Measurements from ENCODE around the gene SLC5A11.
"Not testable (repeated sequence)": the region's sequence is repeated elsewhere in the genome, so short reads cannot be mapped to it uniquely, and the experiment has no call there.

The SLC5A11 gene

GRCh38 chr16:24836836-24837235, 8.9 kb upstream of the SLC5A11 start:
- no peak for TF ChIP-seq CTCF (IDR thresholded peaks at IDR 0.05; ENCODE audit: control insufficient read depth, insufficient read depth, low read depth, low read length, missing control alignments)
- no peak overlapping the region for H3K4me3 ChIP-seq (ENCODE audit: control insufficient read depth, low read depth, low read length)

GRCh38 chr16:24837969-24838368, 7.8 kb upstream of the SLC5A11 start:
- no peak overlapping the region for H3K4me3 ChIP-seq (ENCODE audit: control insufficient read depth, low read depth, low read length)
- TF ChIP-seq CTCF (IDR thresholded peaks at IDR 0.05; ENCODE audit: control insufficient read depth, insufficient read depth, low read depth, low read length, missing control alignments): no peak
- no peak for DNase-seq (ENCODE audit: low read depth)

More at GRCh38 chr16:24836836-24837235, 8.9 kb upstream of the SLC5A11 start:
- no peak for DNase-seq (ENCODE audit: low read depth)

GRCh38 chr16:24838554-24839266, 7.1 kb upstream of the SLC5A11 start:
- no peak overlapping the region for H3K4me3 ChIP-seq (ENCODE audit: control insufficient read depth, low read depth, low read length)
- TF ChIP-seq CTCF (IDR thresholded peaks at IDR 0.05; ENCODE audit: control insufficient read depth, insufficient read depth, low read depth, low read length, missing control alignments): no peak

GRCh38 chr16:24839347-24839972, 6.3 kb upstream of the SLC5A11 start:
- no peak overlapping the region for H3K4me3 ChIP-seq (ENCODE audit: control insufficient read depth, low read depth, low read length)
- DNase-seq (ENCODE audit: low read depth): no peak
- TF ChIP-seq CTCF (IDR thresholded peaks at IDR 0.05; ENCODE audit: control insufficient read depth, insufficient read depth, low read depth, low read length, missing control alignments): no peak

More at GRCh38 chr16:24838554-24839266, 7.1 kb upstream of the SLC5A11 start:
- DNase-seq (ENCODE audit: low read depth): peak; percentile 34

- TF ChIP-seq CTCF (IDR thresholded peaks at IDR 0.05; ENCODE audit: control insufficient read depth, insufficient read depth, low read depth, low read length, missing control alignments): no peak
- DNase-seq (ENCODE audit: low read depth): no peak
Measured at GRCh38 chr16:24841291-24841690, 4.5 kb upstream of the SLC5A11 start.

GRCh38 chr16:24844101-24845030, 1.4 kb upstream of the SLC5A11 start:
- no peak for TF ChIP-seq CTCF (IDR thresholded peaks at IDR 0.05; ENCODE audit: control insufficient read depth, insufficient read depth, low read depth, low read length, missing control alignments)
- DNase-seq (ENCODE audit: low read depth): no peak
- no peak overlapping the region for H3K4me3 ChIP-seq (ENCODE audit: control insufficient read depth, low read depth, low read length)

More at GRCh38 chr16:24841291-24841690, 4.5 kb upstream of the SLC5A11 start:
- no peak overlapping the region for H3K4me3 ChIP-seq (ENCODE audit: control insufficient read depth, low read depth, low read length)

GRCh38 chr16:24845031-24845365, 765 bp upstream of the SLC5A11 start:
- H3K4me3 ChIP-seq (ENCODE audit: control insufficient read depth, low read depth, low read length); DNase-seq (ENCODE audit: low read depth): not testable (repeated sequence)
